CD14-positive monocyte (primary cell): Measurements from ENCODE around the gene VMP1. TPM values are rescaled to one million over a fixed set of nuclear protein-coding genes. Genes with fewer than 3 reads are reported as not detected.

Source experiments
- DNase-seq, 3 donors: peaks; one replicate each; pipeline ENCODE4 v3.0.0-alpha.2; 2011 to 2022
- H2AFZ ChIP-seq: 2 replicates; pipeline ENCODE4 v1.6.0; 2012; ENCODE audit warnings: mild to moderate bottlenecking, low read depth, low read length, inconsistent platforms; ENCODE audit not compliant: insufficient read depth, poor library complexity, severe bottlenecking
- H3K27ac ChIP-seq, 2 donors: 1 replicate in 1 of 2; 2 replicates in 1 of 2; pipeline ENCODE4 v1.5.1; 2012 to 2013; ENCODE audit warnings: low read length in 2 of 2, control low read depth in 1 of 2, inconsistent platforms in 1 of 2, low read depth in 1 of 2, mild to moderate bottlenecking in 1 of 2
- H3K27me3 ChIP-seq, 2 donors: one replicate each; pipeline versions ENCODE4 v1.6.0 to v1.6.1; 2011 to 2013; ENCODE audit warnings: low read length in 2 of 2; ENCODE audit not compliant: control insufficient read depth in 2 of 2, insufficient read depth in 2 of 2
- H3K36me3 ChIP-seq, 2 donors: replicated peaks in 1 of 2; 1 replicate in 1 of 2; 2 replicates in 1 of 2; pipeline versions ENCODE4 v1.5.1 to v1.6.1; 2012 to 2013; ENCODE audit warnings: low read length in 2 of 2, control low read depth in 1 of 2, inconsistent platforms in 1 of 2, mild to moderate bottlenecking in 1 of 2; ENCODE audit not compliant: insufficient read depth in 2 of 2, control insufficient read depth in 1 of 2
- H3K4me1 ChIP-seq, 2 donors: 1 replicate in 1 of 2; 2 replicates in 1 of 2; pipeline versions ENCODE4 v1.5.1 to v1.6.1; 2012 to 2013; ENCODE audit warnings: low read length in 2 of 2, control low read depth in 1 of 2, inconsistent platforms in 1 of 2, mild to moderate bottlenecking in 1 of 2, moderate library complexity in 1 of 2; ENCODE audit not compliant: insufficient read depth in 2 of 2, control insufficient read depth in 1 of 2
- H3K4me2 ChIP-seq: replicated peaks from 2 replicates; pipeline ENCODE3; 2012; ENCODE audit warnings: low read length, moderate library complexity, mild to moderate bottlenecking; ENCODE audit not compliant: poor library complexity, severe bottlenecking; ENCODE audit errors: extremely low read depth
- H3K4me3 ChIP-seq, 3 experiments: fragments of 200-600 bp in 1 of 3; sonication (generic) in 1 of 3; replicated peaks in 1 of 3; 1 replicate in 2 of 3; 2 replicates in 1 of 3; pipeline ENCODE4 v1.5.1; 2011 to 2013; ENCODE audit warnings: low read length in 3 of 3, mild to moderate bottlenecking in 3 of 3, control low read depth in 2 of 3, low read depth in 2 of 3, inconsistent platforms in 1 of 3, moderate library complexity in 1 of 3
- H3K79me2 ChIP-seq: 2 replicates; pipeline ENCODE4 v1.6.0; 2012; ENCODE audit warnings: mild to moderate bottlenecking, control low read depth, inconsistent platforms, low read length, moderate library complexity; ENCODE audit not compliant: insufficient read depth
- H3K9ac ChIP-seq: 2 replicates; pipeline ENCODE4 v1.6.0; 2017; ENCODE audit warnings: low read length, mild to moderate bottlenecking; ENCODE audit not compliant: insufficient read depth, poor library complexity, severe bottlenecking
- H3K9me3 ChIP-seq, 2 donors: replicated peaks in 1 of 2; 1 replicate in 1 of 2; 2 replicates in 1 of 2; pipeline versions ENCODE4 v1.5.1 to v1.6.1; 2012 to 2013; ENCODE audit warnings: low read length in 2 of 2, control low read depth in 1 of 2; ENCODE audit not compliant: control insufficient read depth in 1 of 2, insufficient read depth in 1 of 2
- H4K20me1 ChIP-seq: 2 replicates; pipeline ENCODE4 v1.6.0; 2012; ENCODE audit warnings: mild to moderate bottlenecking, low read length, control low read depth, moderate library complexity; ENCODE audit not compliant: insufficient read depth
- H3K27ac Mint-ChIP-seq, 7 donors: one replicate each; pipeline ENCODE4 v1.8.0; 2020; ENCODE audit warnings: mild to moderate bottlenecking in 7 of 7, mixed read lengths in 7 of 7, moderate library complexity in 6 of 7, inconsistent platforms in 2 of 7
- H3K27me3 Mint-ChIP-seq, 3 donors: one replicate each; pipeline ENCODE4 v1.8.0; 2021 to 2022; ENCODE audit warnings: low read depth in 3 of 3, mild to moderate bottlenecking in 3 of 3, mixed read lengths in 3 of 3, moderate library complexity in 3 of 3, inconsistent platforms in 1 of 3
- H3K36me3 Mint-ChIP-seq, 2 donors: one replicate each; pipeline ENCODE4 v1.8.0; 2020; ENCODE audit warnings: mixed read lengths in 2 of 2, inconsistent platforms in 1 of 2, mild to moderate bottlenecking in 1 of 2
- H3K4me1 Mint-ChIP-seq: one replicate; pipeline ENCODE4 v1.8.0; 2020; ENCODE audit warnings: mild to moderate bottlenecking, mixed read lengths
- H3K4me3 Mint-ChIP-seq, 2 donors: one replicate each; pipeline ENCODE4 v1.8.0; 2020; ENCODE audit warnings: mild to moderate bottlenecking in 2 of 2, mixed read lengths in 2 of 2, moderate library complexity in 1 of 2
- H3K9me3 Mint-ChIP-seq, 7 donors: one replicate each; pipeline ENCODE4 v1.8.0; 2020 to 2022; ENCODE audit warnings: mixed read lengths in 7 of 7, mild to moderate bottlenecking in 6 of 7, moderate library complexity in 6 of 7, inconsistent platforms in 2 of 7
- CTCF ChIP-seq: fragments of 200-600 bp; IDR thresholded peaks from one replicate; pipeline ENCODE4 v1.8.0; 2022; ENCODE audit warnings: antibody characterized with exemption, mild to moderate bottlenecking
- WGBS: methylation state at CpG from one replicate; pipeline ENCODE4 v1.1.5; 2013; ENCODE audit warnings: missing lambda C conversion rate; ENCODE audit not compliant: insufficient coverage; 5-methylcytosine and 5-hydroxymethylcytosine counted together
- intact Hi-C, 2 donors: fragments of 100-400 bp; cut with micrococcal nuclease; formaldehyde crosslinking; loops; one replicate each; pipeline versions ENCODE4 v1.15.0 to v1.15.1; 2023
- polyA plus RNA-seq, 3 donors: library from polyadenylated mRNA; depleted of rRNA in 1 of 3; unstranded in 2 of 3; stranded (reverse) in 1 of 3; fragments of 300-500 nt in 2 of 3; fragments of >200 nt in 1 of 3; fragmentation: Illumina TruSeq in 2 of 3; gene quantifications; 1 replicate in 2 of 3; 2 replicates in 1 of 3; pipeline ENCODE4 v1.2.3, GENCODE V29; 2012 to 2021

The VMP1 gene
- polyA plus RNA-seq, 3 donors, result 246 to 511 (median 386) TPM

GRCh38 chr17:59793205-59793604 lies 85.8 kb downstream of the VMP1 start:
- peaks cover 27 to 84% of the 10 kb centered on the region in 2 donors for H3K36me3 Mint-ChIP-seq
- peak in 1 of 3 donors; percentile 46 for DNase-seq
- Histone ChIP-seq H3K4me1 (peaks cover 40 to 94% of the 10 kb centered on the region in 2 donors), H3K27me3 (no peaks in the 10 kb centered on the region), H3K27ac (peak overlapping the region in 1 of 2 donors; percentile 80), H3K9me3 (no peaks in the 10 kb centered on the region), H3K4me2 (peak overlapping the region; percentile 60), H4K20me1 (no peaks in the 10 kb centered on the region), H3K9ac (no peak overlapping the region), H3K79me2 (peaks cover 65% of the 10 kb centered on the region), H3K4me3 (peak overlapping the region in 1 of 3 experiments; percentile 51), H2AFZ (no peak overlapping the region), H3K36me3 (peaks cover 16 to 19% of the 10 kb centered on the region in 2 donors)
- H3K4me3 Mint-ChIP-seq, result no peak overlapping the region
- peaks cover 53% of the 10 kb centered on the region for H3K4me1 Mint-ChIP-seq
- intact Hi-C loops, result loop anchor here in 1 of 2 donors (5.0 kb wide), 1 partner anchor 34 kb away; no protein-coding TSS in a partner anchor
- TF ChIP-seq CTCF, result no peak
- no CpG with 5 or more reads among the region's 6 CpGs for WGBS
- peaks cover 0 to 5% (median 0%) of the 10 kb centered on the region in 3 donors for H3K27me3 Mint-ChIP-seq
- peak overlapping the region in 5 of 7 donors; percentile 69 to 94 (median 91) for H3K27ac Mint-ChIP-seq
- H3K9me3 Mint-ChIP-seq, result no peaks in the 10 kb centered on the region

DNA sequence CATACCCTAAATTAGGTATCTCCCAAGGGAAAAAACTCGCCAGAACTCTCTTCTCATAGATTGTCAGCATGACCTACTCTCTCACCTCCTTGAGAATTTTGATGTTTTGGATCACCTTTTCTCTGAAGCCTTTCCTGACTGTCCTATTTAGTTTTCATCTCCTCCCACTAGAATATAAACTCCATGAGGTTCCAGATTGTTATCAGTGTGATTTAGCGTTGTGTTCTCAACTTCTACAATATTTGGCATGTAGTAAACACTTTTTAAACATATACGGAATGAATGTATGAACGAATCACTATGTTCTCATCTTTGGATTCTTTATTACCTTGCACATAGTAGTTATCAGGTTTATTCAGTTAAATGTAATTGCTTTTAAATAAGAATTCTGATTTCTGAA lies 88.7 kb downstream of the VMP1 start:
- no peaks in the 10 kb centered on the region for H3K9me3 ChIP-seq
- peaks cover 13 to 21% of the 10 kb centered on the region in 2 donors for H3K36me3 ChIP-seq
- Mint-ChIP-seq H3K4me1 (peaks cover 46% of the 10 kb centered on the region), H3K9me3 (no peaks in the 10 kb centered on the region), H3K36me3 (peaks cover 25 to 63% of the 10 kb centered on the region in 2 donors), H3K27ac (peak overlapping the region in 3 of 7 donors; percentile 70 to 78 (median 71)), H3K4me3 (no peak overlapping the region), H3K27me3 (peaks cover 0 to 5% (median 0%) of the 10 kb centered on the region in 3 donors)
- H3K4me2 ChIP-seq, result no peak overlapping the region
- peak overlapping the region in 1 of 2 donors; percentile 49 for H3K27ac ChIP-seq
- peaks cover 64% of the 10 kb centered on the region for H3K79me2 ChIP-seq
- DNase-seq, result no peak
- H2AFZ ChIP-seq, result no peak overlapping the region
- no peak overlapping the region for H3K9ac ChIP-seq
- H3K4me3 ChIP-seq, result no peak overlapping the region
- intact Hi-C loops, result no loop called here
- peaks cover 15 to 90% of the 10 kb centered on the region in 2 donors for H3K4me1 ChIP-seq
- H3K27me3 ChIP-seq, result no peaks in the 10 kb centered on the region
- WGBS, result no CpG with 5 or more reads among the region's 4 CpGs
- no peaks in the 10 kb centered on the region for H4K20me1 ChIP-seq
- TF ChIP-seq CTCF, result no peak
